ENCODE data around the gene TARBP2.

TARBP2 gene

GRCh38 chr12:53552361-53553327 lies 51.6 kb downstream of the TARBP2 start:
- in situ Hi-C loops (cut with MboI; ENCODE audit: low sequenced_read_pairs), result no loop called here

Measured in HL-60/S4 treated with retinoic acid at 250 ng/mL for 4 days and 3 days (cell line).